Neural progenitor cell (in vitro differentiated cells): ENCODE data around the gene NALF2.

Experiments used
- CTCF ChIP-seq: fragments of 200-600 bp; sonication (generic); IDR thresholded peaks from 2 replicates; pipeline ENCODE4 v1.5.1; 2017; ENCODE audit warnings: antibody characterized with exemption, mild to moderate bottlenecking
- EZH2 ChIP-seq: fragments of 200-600 bp; sonication (generic); IDR thresholded peaks from 2 replicates; pipeline ENCODE4 v1.6.1; 2017; ENCODE audit warnings: antibody characterized with exemption, mild to moderate bottlenecking, moderate library complexity
- EZH2phosphoT487 ChIP-seq: fragments of 200-600 bp; sonication (generic); IDR thresholded peaks from 2 replicates; pipeline ENCODE4 v1.6.1; 2017; ENCODE audit warnings: antibody characterized with exemption

GRCh38 chrX:69466546-69466945 lies 37.6 kb upstream of the NALF2 start:
- TF ChIP-seq CTCF, result no peak
- no peak for TF ChIP-seq EZH2phosphoT487
- TF ChIP-seq EZH2, result no peak
